HG03378 (cell line): Measurements from ENCODE around the gene ASB4.

ENCODE experiments used
- ATAC-seq: cut with Tn5 transposase; IDR thresholded peaks from one replicate; pipeline ENCODE4 v1.9.1; 2021; ENCODE audit warnings: mild to moderate bottlenecking, moderate library complexity; ENCODE audit not compliant: unreplicated experiment

ASB4 gene

GRCh38 chr7:95525503-95525902, 39.8 kb downstream of the ASB4 start:
- ATAC-seq = no peak

GRCh38 chr7:95526128-95526738, 40.5 kb downstream of the ASB4 start:
- no peak for ATAC-seq

GRCh38 chr7:95527033-95527775, 41.5 kb downstream of the ASB4 start:
- ATAC-seq = no peak

- ATAC-seq = no peak
Measured at GRCh38 chr7:95527776-95528250, 42.1 kb downstream of the ASB4 start.

GRCh38 chr7:95529701-95530100, 44.0 kb downstream of the ASB4 start:
- no peak for ATAC-seq

GRCh38 chr7:95530881-95531280, 45.1 kb downstream of the ASB4 start:
- no peak for ATAC-seq

- ATAC-seq = no peak
Measured at GRCh38 chr7:95531605-95532219, 46.0 kb downstream of the ASB4 start.

GRCh38 chr7:95534796-95535195, 49.1 kb downstream of the ASB4 start:
- no peak for ATAC-seq

GRCh38 chr7:95535662-95536061, 49.9 kb downstream of the ASB4 start:
- ATAC-seq = no peak

- ATAC-seq = no peak
Measured at GRCh38 chr7:95536656-95537311, 51.0 kb downstream of the ASB4 start.

GRCh38 chr7:95537468-95537867, 51.7 kb downstream of the ASB4 start:
- no peak for ATAC-seq

- ATAC-seq = no peak
Measured at GRCh38 chr7:95539426-95539825, 53.7 kb downstream of the ASB4 start.

- no peak for ATAC-seq
Measured at GRCh38 chr7:95540366-95540765, 54.6 kb downstream of the ASB4 start.

GRCh38 chr7:95543312-95543711, 57.6 kb downstream of the ASB4 start:
- no peak for ATAC-seq

GRCh38 chr7:95544171-95544570, 58.4 kb downstream of the ASB4 start:
- ATAC-seq = no peak

GRCh38 chr7:95545007-95545615, 59.4 kb downstream of the ASB4 start:
- no peak for ATAC-seq

- no peak for ATAC-seq
Measured at GRCh38 chr7:95545673-95546072, 59.9 kb downstream of the ASB4 start.

GRCh38 chr7:95546647-95547046, 60.9 kb downstream of the ASB4 start:
- ATAC-seq = no peak

GRCh38 chr7:95547361-95548348, 61.9 kb downstream of the ASB4 start:
- ATAC-seq = no peak
